ENCODE results near the gene BTBD18.

Gene BTBD18

DNA sequence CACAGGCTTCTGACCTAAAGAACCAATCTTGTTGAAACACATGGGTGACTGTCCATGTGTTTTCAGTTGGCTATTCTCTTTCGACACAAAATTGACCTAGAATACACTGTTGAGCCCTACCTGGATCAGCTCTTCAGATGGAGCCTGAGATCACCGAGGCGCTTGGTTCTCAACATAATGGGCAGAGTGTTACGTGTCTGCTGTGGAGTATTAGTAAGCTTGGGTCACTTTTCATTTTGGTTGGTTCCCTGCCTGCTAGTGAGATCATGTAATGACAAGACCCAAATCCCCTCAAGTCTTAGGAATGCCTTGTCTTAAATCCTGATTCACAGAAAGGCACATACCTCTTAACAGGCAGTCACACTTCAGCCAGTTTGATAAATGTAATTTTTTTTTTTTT lies 48.3 kb downstream of the BTBD18 start:
- Mint-ChIP-seq H3K27ac (no peak overlapping the region), H3K4me1 (ENCODE audit: low read depth in 2 of 2) (peaks cover 0 to 3% of the 10 kb centered on the region in 2 donors), H3K36me3 (ENCODE audit: insufficient read depth) (peaks cover 60% of the 10 kb centered on the region), H3K27me3 (no peaks in the 10 kb centered on the region), H3K9me3 (no peaks in the 10 kb centered on the region), H3K4me3 (no peak overlapping the region)
- ATAC-seq (replicated peaks) (no peak), DNase-seq (no peak)

DNA sequence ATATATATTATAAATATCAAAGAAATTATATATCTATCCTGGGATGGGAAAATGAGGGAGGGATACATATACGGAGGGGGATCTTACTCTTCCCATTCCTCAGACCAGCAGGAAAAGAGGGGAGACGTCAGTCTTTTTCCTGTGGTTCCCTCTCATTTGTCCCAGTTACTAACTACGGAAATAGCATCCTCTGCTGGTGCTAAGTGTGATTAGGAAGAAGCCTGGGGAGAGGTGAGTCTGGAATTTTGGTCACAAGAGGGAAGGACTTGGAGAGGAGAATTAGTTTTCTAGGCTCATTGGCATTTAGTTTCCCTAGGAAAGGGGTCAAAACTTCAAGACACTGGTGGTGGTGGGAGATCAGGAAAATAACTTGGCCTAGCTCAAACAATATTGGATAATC lies 51.2 kb downstream of the BTBD18 start:
- Mint-ChIP-seq H3K27ac (peak overlapping the region in 1 of 2 donors; percentile 21), H3K9me3 (no peaks in the 10 kb centered on the region), H3K27me3 (no peaks in the 10 kb centered on the region), H3K4me1 (ENCODE audit: low read depth in 2 of 2) (no peaks in the 10 kb centered on the region), H3K4me3 (no peak overlapping the region), H3K36me3 (ENCODE audit: insufficient read depth) (peaks cover 86% of the 10 kb centered on the region)
- ATAC-seq (replicated peaks) (no peak), DNase-seq (no peak)

DNA sequence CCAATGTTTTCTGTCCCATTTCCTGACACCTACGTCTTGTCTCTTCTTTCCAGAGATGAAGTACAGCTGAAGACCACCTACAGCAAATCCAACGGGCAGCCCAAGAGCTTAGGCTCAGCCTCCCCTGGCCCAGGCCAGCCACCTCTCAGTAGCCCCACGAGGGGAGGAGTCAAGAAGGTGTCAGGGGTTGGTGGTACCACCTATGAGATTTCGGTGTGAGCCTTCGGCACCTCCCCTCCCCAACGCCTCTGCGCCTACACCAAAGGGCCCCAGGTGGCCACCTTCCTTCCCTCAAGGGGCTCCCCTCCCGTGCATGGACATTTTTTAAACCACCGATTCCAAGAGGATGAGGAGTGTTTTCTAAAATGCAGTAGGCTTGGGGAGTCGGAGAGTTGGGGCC lies 51.8 kb downstream of the BTBD18 start:
- H3K36me3 Mint-ChIP-seq (ENCODE audit: insufficient read depth): peaks cover 89% of the 10 kb centered on the region
- DNase-seq (no peak), ATAC-seq (replicated peaks) (no peak)
- H3K27ac Mint-ChIP-seq: peak overlapping the region in 1 of 2 donors; percentile 21
- no peaks in the 10 kb centered on the region for H3K27me3 Mint-ChIP-seq
- H3K4me1 Mint-ChIP-seq (ENCODE audit: low read depth in 2 of 2): no peaks in the 10 kb centered on the region
- H3K9me3 Mint-ChIP-seq: no peaks in the 10 kb centered on the region
- no peak overlapping the region for H3K4me3 Mint-ChIP-seq

DNA sequence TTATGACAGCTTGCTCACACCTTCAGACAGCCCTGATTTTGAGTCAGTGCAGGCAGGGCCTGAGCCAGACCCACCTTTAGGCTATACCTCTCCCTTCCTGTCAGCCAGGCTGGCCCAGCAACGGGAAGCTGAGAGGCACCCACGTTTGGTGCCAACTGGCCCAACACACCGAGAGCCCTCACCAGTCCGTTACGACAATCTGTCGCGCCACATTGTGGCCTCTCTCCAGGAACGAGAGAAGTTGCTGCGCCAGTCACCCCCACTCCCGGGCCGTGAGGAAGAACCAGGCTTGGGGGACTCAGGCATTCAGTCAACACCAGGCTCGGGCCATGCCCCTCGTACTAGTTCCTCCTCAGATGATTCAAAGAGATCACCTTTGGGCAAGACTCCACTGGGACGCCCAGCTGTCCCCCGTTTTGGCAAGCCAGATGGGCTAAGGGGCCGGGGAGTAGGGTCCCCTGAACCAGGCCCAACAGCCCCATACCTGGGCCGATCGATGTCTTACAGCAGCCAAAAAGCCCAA lies 52.7 kb downstream of the BTBD18 start:
- Mint-ChIP-seq H3K36me3 (ENCODE audit: insufficient read depth) (peaks cover 94% of the 10 kb centered on the region), H3K27ac (peak overlapping the region in 1 of 2 donors; percentile 18), H3K9me3 (no peaks in the 10 kb centered on the region), H3K4me1 (ENCODE audit: low read depth in 2 of 2) (no peaks in the 10 kb centered on the region), H3K27me3 (no peaks in the 10 kb centered on the region), H3K4me3 (no peak overlapping the region)
- DNase-seq: no peak
- ATAC-seq (replicated peaks): no peak

Measured in effector memory CD8-positive, alpha-beta T cell (primary cell).